H1 (cell line): Measurements from ENCODE around the gene STXBP6. TPM values are rescaled to one million over a fixed set of nuclear protein-coding genes. Genes with fewer than 3 reads are reported as not detected.

ENCODE experiments used
- CTCF ChIA-PET: fragments of 300-600 bp; sonication (Branson Sonifier 250); formaldehyde crosslinking; loops from one replicate; lab custom pipeline; 2021; ENCODE audit not compliant: partially characterized antibody; lab: Charles Lee
- POLR2A ChIA-PET: fragments of 300-600 bp; sonication (Branson Sonifier 250); formaldehyde crosslinking; loops from one replicate; lab custom pipeline; 2021; ENCODE audit warnings: inconsistent platforms; ENCODE audit not compliant: partially characterized antibody; lab: Charles Lee
- DNase-seq, 2 experiments: peaks; one replicate each; pipeline versions ENCODE4 v3.0.0 to v3.0.0-alpha.2; 2010 to 2022; ENCODE audit warnings: low spot score in 2 of 2, low read depth in 1 of 2, mixed read lengths in 1 of 2
- FAIRE-seq: peaks from 2 replicates; lab custom pipeline; 2011; peaks lifted over from hg19 to GRCh38; lab: Jason Lieb, UNC
- H2AFZ ChIP-seq: 2 replicates; pipeline ENCODE4 v1.8.1; 2012; ENCODE audit warnings: low read length, inconsistent platforms
- H2AK5ac ChIP-seq: 2 replicates; pipeline ENCODE4 v1.6.1; 2013; ENCODE audit warnings: low read depth, low read length
- H2BK120ac ChIP-seq: replicated peaks from 2 replicates; pipeline ENCODE3; 2013; ENCODE audit warnings: low read depth, low read length, inconsistent platforms
- H2BK12ac ChIP-seq: 2 replicates; pipeline ENCODE4 v1.6.1; 2013; ENCODE audit warnings: low read depth, low read length
- H2BK15ac ChIP-seq: 2 replicates; pipeline ENCODE4 v1.6.1; 2013; ENCODE audit warnings: low read length
- H2BK20ac ChIP-seq: 2 replicates; pipeline ENCODE4 v1.6.1; 2013; ENCODE audit warnings: low read length
- H2BK5ac ChIP-seq: 2 replicates; pipeline ENCODE4 v1.6.1; 2013; ENCODE audit warnings: low read depth, low read length
- H3K14ac ChIP-seq: 2 replicates; pipeline ENCODE4 v1.6.1; 2013; ENCODE audit warnings: inconsistent platforms; ENCODE audit not compliant: insufficient read length
- H3K18ac ChIP-seq: 2 replicates; pipeline ENCODE4 v1.6.1; 2013; ENCODE audit warnings: low read length; ENCODE audit errors: extremely low read depth
- H3K23ac ChIP-seq: 2 replicates; pipeline ENCODE4 v1.6.1; 2013; ENCODE audit warnings: inconsistent platforms; ENCODE audit not compliant: insufficient read length
- H3K23me2 ChIP-seq: 2 replicates; pipeline ENCODE4 v1.6.1; 2013; ENCODE audit warnings: low read depth, low read length
- H3K27ac ChIP-seq: 2 replicates; pipeline ENCODE4 v1.6.1; 2011; ENCODE audit warnings: low read depth, low read length, inconsistent platforms
- H3K27me3 ChIP-seq, 4 experiments: replicated peaks in 1 of 4; 1 replicate in 1 of 4; 2 replicates in 3 of 4; pipeline versions ENCODE4 v1.6.1 to v1.8.1; 2011 to 2013; ENCODE audit warnings: low read length in 3 of 4, mild to moderate bottlenecking in 3 of 4, inconsistent platforms in 2 of 4, mixed read lengths in 2 of 4, moderate library complexity in 1 of 4; ENCODE audit not compliant: control insufficient read depth in 3 of 4, insufficient read depth in 3 of 4; ENCODE audit errors: extremely low read depth in 1 of 4
- H3K36me3 ChIP-seq, 4 experiments: 2 replicates each; pipeline versions ENCODE4 v1.6.1 to v1.8.1; 2011 to 2013; ENCODE audit warnings: mild to moderate bottlenecking in 4 of 4, low read length in 3 of 4, moderate library complexity in 2 of 4, control low read depth in 1 of 4, inconsistent platforms in 1 of 4; ENCODE audit not compliant: insufficient read depth in 4 of 4, control insufficient read depth in 2 of 4
- H3K4ac ChIP-seq: replicated peaks from 2 replicates; pipeline ENCODE3; 2013; ENCODE audit warnings: low read length, low read depth, mixed read lengths, inconsistent platforms; ENCODE audit not compliant: insufficient read length
- H3K4me1 ChIP-seq, 4 experiments: replicated peaks in 1 of 4; 1 replicate in 1 of 4; 2 replicates in 3 of 4; pipeline versions ENCODE4 v1.6.1 to v1.8.1; 2011 to 2013; ENCODE audit warnings: low read length in 3 of 4, inconsistent platforms in 2 of 4, mixed read lengths in 1 of 4; ENCODE audit not compliant: insufficient read depth in 4 of 4, control insufficient read depth in 3 of 4
- H3K4me2 ChIP-seq, 2 experiments: 2 replicates each; pipeline versions ENCODE4 v1.6.1 to v1.8.1; 2011 to 2013; ENCODE audit warnings: low read depth in 2 of 2, low read length in 2 of 2, control low read depth in 1 of 2, inconsistent platforms in 1 of 2, mild to moderate bottlenecking in 1 of 2; ENCODE audit not compliant: insufficient read depth in 1 of 2
- H3K4me3 ChIP-seq, 4 experiments: fragments of 200-600, 300-600 bp in 1 of 4; sonication (generic), shearing (Covaris generic), sonication (Bioruptor Twin) in 1 of 4; 2 replicates each; pipeline versions ENCODE4 v1.5.1 to v1.8.1; 2011 to 2016; ENCODE audit warnings: low read length in 4 of 4, low read depth in 3 of 4, control low read depth in 2 of 4, inconsistent platforms in 2 of 4, mild to moderate bottlenecking in 2 of 4, mixed read lengths in 1 of 4, moderate library complexity in 1 of 4; ENCODE audit not compliant: insufficient read depth in 2 of 4; ENCODE audit errors: extremely low read depth in 1 of 4
- H3K56ac ChIP-seq: replicated peaks from 2 replicates; pipeline ENCODE3; 2013; ENCODE audit warnings: low read depth, mild to moderate bottlenecking, mixed read lengths, low read length, inconsistent platforms; ENCODE audit not compliant: insufficient read length
- H3K79me1 ChIP-seq: 2 replicates; pipeline ENCODE4 v1.6.1; 2013; ENCODE audit warnings: low read depth, low read length, control low read depth
- H3K79me2 ChIP-seq, 2 experiments: 2 replicates each; pipeline versions ENCODE4 v1.6.1 to v1.8.1; 2012 to 2013; ENCODE audit warnings: low read length in 2 of 2, mild to moderate bottlenecking in 2 of 2, inconsistent platforms in 1 of 2; ENCODE audit not compliant: insufficient read depth in 2 of 2, control insufficient read depth in 1 of 2
- H3K9ac ChIP-seq, 4 experiments: replicated peaks in 1 of 4; 1 replicate in 1 of 4; 2 replicates in 3 of 4; pipeline versions ENCODE4 v1.6.1 to v1.8.1; 2011 to 2013; ENCODE audit warnings: low read depth in 3 of 4, low read length in 3 of 4, control low read depth in 2 of 4, mild to moderate bottlenecking in 2 of 4, moderate library complexity in 2 of 4, inconsistent platforms in 1 of 4; ENCODE audit errors: extremely low read depth in 1 of 4
- H3K9me3 ChIP-seq, 2 experiments: 2 replicates each; pipeline versions ENCODE4 v1.6.1 to v1.8.1; 2012 to 2013; ENCODE audit warnings: mild to moderate bottlenecking in 2 of 2, moderate library complexity in 2 of 2, control low read depth in 1 of 2, inconsistent platforms in 1 of 2, low read depth in 1 of 2, low read length in 1 of 2, mixed read lengths in 1 of 2; ENCODE audit not compliant: insufficient read depth in 2 of 2
- H4K20me1 ChIP-seq, 2 experiments: replicated peaks in 1 of 2; 2 replicates each; pipeline versions ENCODE3 to v1.8.1; 2011 to 2013; ENCODE audit warnings: inconsistent platforms in 2 of 2, low read length in 2 of 2, mild to moderate bottlenecking in 1 of 2; ENCODE audit not compliant: insufficient read depth in 2 of 2, control insufficient read depth in 1 of 2
- H4K5ac ChIP-seq: 2 replicates; pipeline ENCODE4 v1.6.1; 2013; ENCODE audit warnings: low read length, low read depth, mixed read lengths, inconsistent platforms; ENCODE audit not compliant: insufficient read length
- H4K8ac ChIP-seq: 2 replicates; pipeline ENCODE4 v1.8.0; 2013; ENCODE audit warnings: mild to moderate bottlenecking, moderate library complexity, low read length, inconsistent platforms; ENCODE audit not compliant: insufficient read depth; ENCODE audit errors: extremely low read depth
- H4K91ac ChIP-seq: replicated peaks from 2 replicates; pipeline ENCODE3; 2013; ENCODE audit warnings: low read length, mixed read lengths, inconsistent platforms; ENCODE audit not compliant: insufficient read length
- ATF3 ChIP-seq: IDR thresholded peaks from 2 replicates; pipeline ENCODE4 v1.6.1; 2011; ENCODE audit warnings: low read depth, mild to moderate bottlenecking, low read length; ENCODE audit not compliant: insufficient read depth
- CBX5 ChIP-seq: fragments of 300-800, 300-1000 bp; sonication (generic); IDR thresholded peaks from 2 replicates; pipeline ENCODE4 v1.7.1; 2016; ENCODE audit warnings: antibody characterized with exemption, low read length, low read depth
- CHD2 ChIP-seq: IDR thresholded peaks from 2 replicates; pipeline ENCODE4 v1.6.1; 2012; ENCODE audit warnings: low read length, improper control_type of control experiment
- EGR1 ChIP-seq: IDR thresholded peaks from 2 replicates; pipeline ENCODE4 v1.6.1; 2011; ENCODE audit warnings: low read depth, low read length, borderline replicate concordance
- GTF2F1 ChIP-seq: IDR thresholded peaks from 2 replicates; pipeline ENCODE4 v1.6.1; 2012; ENCODE audit warnings: low read depth, low read length, improper control_type of control experiment, borderline replicate concordance
- HDAC2 ChIP-seq, 2 experiments: fragments of 300-600 bp in 1 of 2; sonication (generic) in 1 of 2; IDR thresholded peaks; 2 replicates each; pipeline ENCODE4 v1.6.1; 2011 to 2012; ENCODE audit warnings: low read depth in 2 of 2, low read length in 2 of 2, mild to moderate bottlenecking in 2 of 2, moderate library complexity in 2 of 2, borderline replicate concordance in 1 of 2, inconsistent platforms in 1 of 2
- JUN ChIP-seq: IDR thresholded peaks from 2 replicates; pipeline ENCODE4 v1.6.1; 2011; ENCODE audit warnings: low read depth, mild to moderate bottlenecking, improper control_type of control experiment, low read length
- MAFK ChIP-seq: IDR thresholded peaks from 2 replicates; pipeline ENCODE4 v1.6.1; 2012; ENCODE audit warnings: low read depth, mild to moderate bottlenecking, improper control_type of control experiment, low read length
- POLR2AphosphoS5 ChIP-seq: IDR thresholded peaks from 2 replicates; pipeline ENCODE4 v1.6.1; 2011; ENCODE audit warnings: low read depth, low read length
- RBBP5 ChIP-seq: IDR thresholded peaks from 2 replicates; pipeline ENCODE4 v1.7.1; 2012; ENCODE audit warnings: low read depth, mild to moderate bottlenecking, inconsistent platforms, low read length, moderate library complexity, borderline replicate concordance
- TAF7 ChIP-seq: optimal IDR thresholded peaks from 2 replicates; pipeline ENCODE3; 2011; ENCODE audit warnings: low read depth, mild to moderate bottlenecking, inconsistent platforms, low read length, moderate library complexity, borderline replicate concordance
- whole genome bisulfite sequencing, 2 experiments: shearing (Covaris generic) in 1 of 2; methylation state at CpG; one replicate each; pipeline versions ENCODE4 v1.1.6 to v1.1.7; 2013 to 2015; ENCODE audit warnings: low lambda C conversion rate in 2 of 2, mixed read lengths in 2 of 2, inconsistent platforms in 1 of 2, low coverage in 1 of 2, missing lambda C conversion rate in 1 of 2; ENCODE audit not compliant: insufficient replicate concordance in 2 of 2, insufficient coverage in 1 of 2, insufficient read length in 1 of 2; ENCODE audit errors: extremely low coverage in 1 of 2, missing lambda C conversion rate in 1 of 2; 5-methylcytosine and 5-hydroxymethylcytosine counted together
- polyA plus RNA-seq, 7 experiments: library from polyadenylated mRNA; depleted of rRNA in 3 of 7; stranded (reverse) in 5 of 7; unstranded in 2 of 7; fragments of >200 nt in 5 of 7; fragments of 200-250 nt in 2 of 7; gene quantifications; 1 replicate in 5 of 7; 2 replicates in 1 of 7; 4 replicates in 1 of 7; pipeline versions ENCODE4 v1.2.1 to v1.2.3, GENCODE V29; 2011 to 2013; ENCODE audit warnings: missing spikeins in 2 of 7, mixed read lengths in 2 of 7
- total RNA-seq: library from RNA; stranded (reverse); fragmentation: NEBNext Ultra II Directional; extraction: Animal tissue kit (Norgen Biotek cat#: 25700); gene quantifications from 2 replicates; pipeline ENCODE4 v1.2.1, GENCODE V29; 2021

Gene STXBP6
- total and polyA plus RNA-seq, 2 of the 8 experiments (the other 6 are each of a cell fraction or from before 2014, with no cell fraction given), result 9.4 to 18.1 TPM

GRCh38 chr14:25042362-25043299 is 7.3 kb downstream of the STXBP6 start:
- Histone ChIP-seq H3K9me3 (no peaks in the 10 kb centered on the region), H2AK5ac (no peak overlapping the region), H3K18ac (no peak overlapping the region), H2AFZ (no peak overlapping the region), H3K27ac (no peak overlapping the region), H3K79me1 (no peaks in the 10 kb centered on the region), H3K4me3 (no peak overlapping the region), H4K91ac (no peak overlapping the region), H3K79me2 (peaks cover 2 to 8% of the 10 kb centered on the region in 2 experiments; a peak in 1 of 4 replicates), H4K20me1 (no peaks in the 10 kb centered on the region), H3K14ac (no peak overlapping the region), H3K23me2 (no peaks in the 10 kb centered on the region), H3K4me2 (no peak overlapping the region), H3K27me3 (peaks cover 0 to 3% (median 0%) of the 10 kb centered on the region in 4 experiments; a peak in 2 of 7 replicates), H2BK12ac (no peak overlapping the region), H3K23ac (no peak overlapping the region), H3K4ac (no peak overlapping the region), H3K36me3 (no peaks in the 10 kb centered on the region), H4K8ac (no peak overlapping the region), H3K4me1 (peaks cover 0 to 2% (median 0%) of the 10 kb centered on the region in 4 experiments; a peak in 1 of 7 replicates), H3K56ac (no peak overlapping the region), H2BK15ac (no peak overlapping the region), H4K5ac (no peak overlapping the region), H3K9ac (no peak overlapping the region), H2BK20ac (no peak overlapping the region), H2BK120ac (no peak overlapping the region), H2BK5ac (no peak overlapping the region)
- CTCF ChIA-PET, result interaction anchor here (0.6 to 3.8 kb wide), 31 partner anchors 9 to 585 kb away, joined by 3 to 80 read pairs (median 4); no protein-coding TSS in a partner anchor
- DNase-seq (no peak), FAIRE-seq (peak; percentile 93)
- 87% methylated on average over 14 of the region's 14 CpGs; no CpG with 5 or more reads in 1 of the 2 experiments for WGBS, 2 experiments
- POLR2A ChIA-PET, result no interaction called here
- TF ChIP-seq MAFK (peak; percentile 92), RBBP5 (no peak), CBX5 (no peak), TAF7 (no peak), JUN (no peak), HDAC2 (IDR thresholded peaks at IDR 0.05; ENCODE audit: borderline replicate concordance in 1 of 2, low read depth in 2 of 2, low read length in 2 of 2) (no peak), EGR1 (no peak), POLR2AphosphoS5 (no peak), CHD2 (no peak), GTF2F1 (no peak), ATF3 (no peak)
